ENCODE data around the gene OR2AG2. TPM values are rescaled to one million over a fixed set of nuclear protein-coding genes. Genes with fewer than 3 reads are reported as not detected.

The OR2AG2 gene
- total RNA-seq, 2 experiments from 2014 or later, result not detected

DNA sequence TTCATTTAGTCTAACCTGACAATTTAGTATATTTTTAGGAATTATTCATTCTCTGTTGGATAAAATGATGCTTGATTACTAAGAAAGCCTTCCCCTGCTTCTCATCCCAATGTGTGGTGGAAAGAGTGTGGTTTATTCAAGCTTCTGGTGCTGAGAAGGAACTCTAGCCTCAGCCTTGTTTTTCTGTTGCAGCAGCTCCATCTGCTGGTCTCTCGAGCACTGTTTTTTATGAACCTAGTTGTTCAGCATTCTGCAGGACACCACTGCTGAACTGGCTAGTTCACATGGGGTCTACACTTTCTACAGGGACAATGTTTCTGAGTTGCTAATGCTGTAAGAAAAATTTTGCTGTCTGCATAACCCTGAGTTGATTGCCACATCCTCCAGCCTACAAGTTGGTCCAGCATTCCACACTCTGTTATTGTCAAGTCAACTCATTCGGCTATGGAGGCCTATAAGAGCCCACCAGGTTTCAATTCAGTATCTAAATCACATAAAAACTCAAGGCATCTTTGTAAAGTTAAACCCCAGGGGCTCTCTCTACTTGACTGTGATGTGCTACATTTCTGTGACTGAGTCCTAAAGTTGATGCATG lies 14.3 kb downstream of the OR2AG2 start:
- no peak overlapping the region for H3K4me3 Mint-ChIP-seq
- ChIA-PET POLR2A (no interaction called here), CTCF (interaction anchor here (0.6 to 15.5 kb wide), 31 partner anchors 13 to 636 kb away, joined by 3 to 527 read pairs (median 4); partner anchors contain the start of genes MRPL17 and TPP1)
- intact Hi-C loops (cut with micrococcal nuclease), result loop anchor here (1.0 to 2.0 kb wide), 6 partner anchors 19 to 379 kb away; no protein-coding TSS in a partner anchor
- H3K27me3 Mint-ChIP-seq, result peaks cover 1% of the 10 kb centered on the region
- no peaks in the 10 kb centered on the region for H3K36me3 Mint-ChIP-seq
- peaks cover 6% of the 10 kb centered on the region for H3K4me1 Mint-ChIP-seq (ENCODE audit: low read depth)
- no peak overlapping the region for H3K27ac Mint-ChIP-seq
- no peaks in the 10 kb centered on the region for H3K9me3 Mint-ChIP-seq
- peak; percentile 74 for DNase-seq

DNA sequence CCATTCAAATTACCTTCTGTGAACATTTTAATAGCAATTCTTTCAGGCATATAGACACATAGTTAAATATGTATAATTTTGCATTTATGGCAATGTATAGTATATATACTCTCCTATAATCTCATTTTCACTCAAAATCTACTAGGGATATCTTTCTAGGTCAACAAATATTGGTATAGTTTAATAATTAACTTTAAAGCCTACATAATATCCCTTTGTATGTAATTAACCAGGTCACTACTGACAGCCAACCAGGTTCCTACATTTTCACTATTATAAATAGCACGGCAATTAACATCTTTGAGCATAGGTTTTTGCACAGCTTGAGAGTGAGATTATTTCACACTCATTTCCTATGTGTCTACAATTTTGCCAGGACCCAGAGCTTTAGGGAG lies 15.8 kb downstream of the OR2AG2 start:
- H3K36me3 Mint-ChIP-seq, result no peaks in the 10 kb centered on the region
- no peaks in the 10 kb centered on the region for H3K27me3 Mint-ChIP-seq
- intact Hi-C loops (cut with micrococcal nuclease), result loop anchor here (2.0 kb wide), 2 partner anchors 53 to 377 kb away; no protein-coding TSS in a partner anchor
- no peak for DNase-seq
- H3K27ac Mint-ChIP-seq, result no peak overlapping the region
- H3K4me3 Mint-ChIP-seq, result no peak overlapping the region
- POLR2A ChIA-PET, result interaction anchor here (1.8 kb wide), 1 partner anchor 9 kb away, joined by 10 read pairs; no protein-coding TSS in a partner anchor
- H3K4me1 Mint-ChIP-seq (ENCODE audit: low read depth), result peaks cover 6% of the 10 kb centered on the region
- no peaks in the 10 kb centered on the region for H3K9me3 Mint-ChIP-seq
- CTCF ChIA-PET, result interaction anchor here (0.5 to 15.5 kb wide), 23 partner anchors 9 to 377 kb away, joined by 3 to 527 read pairs (median 6); partner anchors contain the start of genes TAF10 and TPP1

DNA sequence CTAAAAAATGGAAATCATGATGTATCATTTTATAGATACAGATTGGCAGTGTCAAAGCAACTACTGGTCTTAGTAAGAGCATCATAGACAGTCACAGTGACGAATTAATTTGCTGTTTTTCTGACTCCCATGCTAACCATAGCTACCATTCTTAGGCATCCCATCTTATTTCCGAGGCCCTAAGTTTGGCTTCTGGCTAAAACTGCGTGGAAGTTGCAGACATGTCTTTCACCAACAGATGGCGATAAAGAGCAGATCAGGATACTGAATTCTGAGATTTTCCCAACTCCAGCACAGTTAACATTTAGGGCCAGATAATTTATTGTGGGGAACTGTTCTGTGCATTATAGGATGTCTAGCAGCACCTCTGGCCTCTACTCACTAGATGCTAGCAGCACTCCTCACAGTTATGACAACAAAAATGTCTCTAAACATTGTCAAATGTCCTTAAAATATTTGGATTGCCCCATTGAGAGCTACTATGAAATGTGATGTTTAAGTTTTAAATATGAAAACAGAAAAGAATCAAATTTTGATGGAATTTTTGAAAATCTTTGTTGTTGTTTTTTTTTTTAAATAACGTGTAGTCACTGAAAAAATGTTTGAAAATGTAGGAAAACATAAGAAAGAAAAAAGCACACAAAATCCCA lies 16.3 kb downstream of the OR2AG2 start:
- no peak overlapping the region for H3K4me3 Mint-ChIP-seq
- no peaks in the 10 kb centered on the region for H3K27me3 Mint-ChIP-seq
- no peak overlapping the region for H3K27ac Mint-ChIP-seq
- ChIA-PET POLR2A (interaction anchor here (0.5 to 1.8 kb wide), 2 partner anchors 9 to 10 kb away, joined by 3 to 10 read pairs; no protein-coding TSS in a partner anchor), CTCF (interaction anchor here (0.6 to 15.5 kb wide), 34 partner anchors 10 to 794 kb away, joined by 3 to 527 read pairs (median 5); partner anchors contain the start of genes MRPL17, OR2AG2, TAF10 and TPP1)
- peak; percentile 40 for DNase-seq
- H3K36me3 Mint-ChIP-seq, result no peaks in the 10 kb centered on the region
- no peaks in the 10 kb centered on the region for H3K9me3 Mint-ChIP-seq
- H3K4me1 Mint-ChIP-seq (ENCODE audit: low read depth), result peaks cover 6% of the 10 kb centered on the region
- intact Hi-C loops (cut with micrococcal nuclease), result no loop called here

- CTCF ChIA-PET, result interaction anchor here (0.6 to 17.6 kb wide), 7 partner anchors 5 to 216 kb away, joined by 3 to 527 read pairs (median 8); no protein-coding TSS in a partner anchor
- Mint-ChIP-seq H3K27me3 (no peaks in the 10 kb centered on the region), H3K9me3 (no peaks in the 10 kb centered on the region), H3K4me3 (no peak overlapping the region), H3K36me3 (no peaks in the 10 kb centered on the region), H3K27ac (no peak overlapping the region), H3K4me1 (ENCODE audit: low read depth) (peaks cover 25% of the 10 kb centered on the region)
- intact Hi-C loops (cut with micrococcal nuclease), result loop anchor here (2.0 to 5.0 kb wide), 6 partner anchors 14 to 1055 kb away; partner anchors contain the start of genes ARFIP2, CYB5R2, FHIP1B and SMPD1
- no peak for DNase-seq
- POLR2A ChIA-PET, result interaction anchor here (0.9 to 2.8 kb wide), 8 partner anchors 8 to 357 kb away, joined by 3 to 17 read pairs (median 4); partner anchors contain the start of gene MRPL17
Measured at GRCh38 chr11:6747097-6747668, 24.6 kb downstream of the OR2AG2 start.

DNA sequence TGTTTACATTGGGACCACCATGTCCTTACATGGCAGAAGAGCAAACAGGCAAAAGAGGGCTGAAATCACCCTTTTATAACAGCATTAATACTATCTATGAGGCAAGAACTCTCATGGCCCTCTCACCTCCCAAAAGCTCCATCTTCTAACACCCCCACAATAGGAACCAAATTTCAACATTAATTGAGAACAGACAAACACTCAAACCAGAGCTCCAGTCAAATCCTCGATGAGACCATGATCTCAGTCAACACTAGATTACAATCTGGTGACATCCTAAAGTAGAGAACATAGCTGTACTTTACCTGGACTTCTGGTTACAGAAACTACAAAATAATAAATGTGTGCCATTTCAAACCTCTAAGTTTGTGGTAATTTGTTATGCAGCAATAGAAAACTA lies 25.1 kb downstream of the OR2AG2 start:
- H3K36me3 Mint-ChIP-seq, result peaks cover under 1% of the 10 kb centered on the region
- H3K4me3 Mint-ChIP-seq, result no peak overlapping the region
- intact Hi-C loops (cut with micrococcal nuclease), result loop anchor here (1.0 to 5.0 kb wide), 7 partner anchors 8 to 1054 kb away; partner anchors contain the start of genes ARFIP2, CYB5R2, FHIP1B and SMPD1
- H3K27me3 Mint-ChIP-seq, result no peaks in the 10 kb centered on the region
- CTCF ChIA-PET, result interaction anchor here (0.6 to 17.6 kb wide), 9 partner anchors 6 to 368 kb away, joined by 3 to 527 read pairs (median 7); partner anchors contain the start of gene MRPL17
- no peak for DNase-seq
- H3K27ac Mint-ChIP-seq, result no peak overlapping the region
- no peaks in the 10 kb centered on the region for H3K9me3 Mint-ChIP-seq
- POLR2A ChIA-PET, result interaction anchor here (0.9 to 2.8 kb wide), 7 partner anchors 9 to 357 kb away, joined by 3 to 17 read pairs (median 4); partner anchors contain the start of gene MRPL17
- H3K4me1 Mint-ChIP-seq (ENCODE audit: low read depth), result peaks cover 31% of the 10 kb centered on the region

- H3K4me1 Mint-ChIP-seq (ENCODE audit: low read depth), result peaks cover 32% of the 10 kb centered on the region
- no peak overlapping the region for H3K27ac Mint-ChIP-seq
- no peak overlapping the region for H3K4me3 Mint-ChIP-seq
- H3K27me3 Mint-ChIP-seq, result no peaks in the 10 kb centered on the region
- POLR2A ChIA-PET, result interaction anchor here (0.9 to 2.8 kb wide), 8 partner anchors 9 to 1056 kb away, joined by 3 to 17 read pairs (median 4); partner anchors contain the start of genes ARFIP2, MRPL17 and TIMM10B
- peaks cover 1% of the 10 kb centered on the region for H3K36me3 Mint-ChIP-seq
- peak; percentile 52 for DNase-seq
- CTCF ChIA-PET, result interaction anchor here (0.6 to 17.6 kb wide), 9 partner anchors 5 to 367 kb away, joined by 3 to 527 read pairs (median 7); partner anchors contain the start of genes MRPL17 and TPP1
- intact Hi-C loops (cut with micrococcal nuclease), result loop anchor here (1.0 to 5.0 kb wide), 7 partner anchors 8 to 1054 kb away; partner anchors contain the start of genes ARFIP2, CYB5R2, FHIP1B and SMPD1
- H3K9me3 Mint-ChIP-seq, result no peaks in the 10 kb centered on the region
Measured at GRCh38 chr11:6746086-6746618, 25.6 kb downstream of the OR2AG2 start.

DNA sequence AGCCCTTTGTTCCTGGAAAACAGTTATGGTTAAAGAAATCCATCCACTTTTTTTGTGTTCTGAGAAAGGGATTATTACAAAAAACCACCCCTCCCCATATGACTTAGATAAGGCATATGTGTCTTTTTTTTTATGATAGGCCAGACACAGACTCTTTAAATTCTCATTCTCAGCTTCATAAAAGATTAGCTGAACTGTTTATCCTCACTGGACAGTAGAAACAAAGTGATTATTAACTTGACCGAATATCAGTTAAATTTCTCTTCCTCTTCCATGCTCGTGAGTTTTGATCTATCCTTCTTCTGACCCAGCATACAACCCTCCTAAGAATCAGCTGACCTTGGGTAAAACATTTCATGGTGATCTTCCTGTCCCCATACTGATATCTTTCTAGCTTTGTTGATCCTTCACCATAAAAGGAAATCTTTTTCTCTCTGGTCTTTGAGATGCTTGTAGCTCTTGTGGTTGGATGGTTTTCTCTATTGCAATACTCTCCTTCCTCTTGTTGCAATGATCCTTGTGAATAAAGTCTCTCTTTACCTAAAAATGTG lies 26.2 kb downstream of the OR2AG2 start:
- H3K36me3 Mint-ChIP-seq, result peaks cover 3% of the 10 kb centered on the region
- H3K27ac Mint-ChIP-seq, result no peak overlapping the region
- no peaks in the 10 kb centered on the region for H3K27me3 Mint-ChIP-seq
- intact Hi-C loops (cut with micrococcal nuclease), result loop anchor here (1.0 to 5.0 kb wide), 7 partner anchors 7 to 1053 kb away; partner anchors contain the start of genes ARFIP2, CYB5R2, FHIP1B and SMPD1
- peaks cover 36% of the 10 kb centered on the region for H3K4me1 Mint-ChIP-seq (ENCODE audit: low read depth)
- H3K4me3 Mint-ChIP-seq, result no peak overlapping the region
- DNase-seq, result no peak
- no peaks in the 10 kb centered on the region for H3K9me3 Mint-ChIP-seq
- ChIA-PET POLR2A (interaction anchor here (0.7 to 2.8 kb wide), 8 partner anchors 8 to 1055 kb away, joined by 3 to 17 read pairs (median 4); partner anchors contain the start of genes ARFIP2, MRPL17 and TIMM10B), CTCF (interaction anchor here (0.6 to 17.6 kb wide), 10 partner anchors 5 to 366 kb away, joined by 3 to 527 read pairs (median 6); partner anchors contain the start of genes MRPL17 and TPP1)

DNA sequence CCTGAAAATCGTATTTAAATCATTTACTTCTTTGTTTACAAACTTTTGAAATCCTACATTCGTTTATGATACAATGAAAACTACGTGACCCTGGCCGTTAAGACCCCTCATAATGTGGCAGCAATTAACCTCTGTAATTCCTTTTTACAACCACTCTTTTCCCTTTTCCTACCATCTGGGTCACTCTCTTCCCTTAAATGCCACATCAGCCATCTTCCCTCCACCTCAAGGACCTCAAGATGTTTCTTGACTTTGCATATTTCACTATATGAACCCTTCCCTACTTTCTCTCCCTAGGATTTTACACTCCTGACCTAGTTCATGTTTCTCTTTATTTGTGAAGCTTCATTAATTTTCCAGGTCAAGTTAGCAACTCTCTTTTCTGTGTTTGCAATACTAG lies 26.8 kb downstream of the OR2AG2 start:
- ChIA-PET POLR2A (interaction anchor here (0.7 to 2.8 kb wide), 5 partner anchors 8 to 1055 kb away, joined by 3 to 17 read pairs (median 4); partner anchors contain the start of genes ARFIP2, MRPL17 and TIMM10B), CTCF (interaction anchor here (0.6 to 17.6 kb wide), 7 partner anchors 4 to 365 kb away, joined by 3 to 527 read pairs (median 6); partner anchors contain the start of genes MRPL17 and TPP1)
- peaks cover 40% of the 10 kb centered on the region for H3K4me1 Mint-ChIP-seq (ENCODE audit: low read depth)
- H3K27me3 Mint-ChIP-seq, result no peaks in the 10 kb centered on the region
- H3K36me3 Mint-ChIP-seq, result peaks cover 3% of the 10 kb centered on the region
- intact Hi-C loops (cut with micrococcal nuclease), result loop anchor here (5.0 kb wide), 5 partner anchors 263 to 1053 kb away; partner anchors contain the start of genes ARFIP2, CYB5R2, FHIP1B and SMPD1
- H3K4me3 Mint-ChIP-seq, result no peak overlapping the region
- DNase-seq, result no peak
- H3K9me3 Mint-ChIP-seq, result no peaks in the 10 kb centered on the region
- H3K27ac Mint-ChIP-seq, result no peak overlapping the region

DNA sequence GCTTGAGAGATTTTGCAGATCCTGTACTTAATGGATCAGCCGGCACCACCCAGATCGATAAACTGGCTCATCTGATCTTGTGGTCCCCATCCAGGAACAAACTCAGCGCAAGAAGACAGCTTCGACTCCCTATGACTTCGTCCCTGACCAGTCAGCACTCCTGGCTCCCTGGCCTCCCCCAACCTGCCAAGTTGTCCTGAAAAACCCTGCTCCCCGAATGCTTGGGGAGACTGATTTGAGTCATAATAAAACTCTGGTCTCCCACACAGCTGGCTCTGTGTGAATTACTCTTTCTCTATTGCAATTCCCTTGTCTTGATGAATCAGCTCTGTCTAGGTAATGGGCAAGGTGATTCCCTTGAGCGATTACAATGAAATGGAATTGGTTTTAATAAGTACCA lies 29.5 kb downstream of the OR2AG2 start:
- Mint-ChIP-seq H3K27ac (peak overlapping the region; percentile 73), H3K4me1 (ENCODE audit: low read depth) (peaks cover 51% of the 10 kb centered on the region), H3K27me3 (no peaks in the 10 kb centered on the region), H3K4me3 (no peak overlapping the region), H3K9me3 (no peaks in the 10 kb centered on the region), H3K36me3 (peaks cover 3% of the 10 kb centered on the region)
- intact Hi-C loops (cut with micrococcal nuclease), result no loop called here
- ChIA-PET POLR2A (interaction anchor here (1.3 to 1.5 kb wide), 2 partner anchors 8 to 59 kb away, joined by 3 to 4 read pairs; partner anchors contain the start of gene MRPL17), CTCF (interaction anchor here (0.7 to 17.6 kb wide), 3 partner anchors 9 to 130 kb away, joined by 3 to 527 read pairs (median 6); partner anchors contain the start of gene TAF10)
- DNase-seq, result peak; percentile 54

- H3K4me3 Mint-ChIP-seq, result no peak overlapping the region
Measured at GRCh38 chr11:6738590-6738989, 33.2 kb downstream of the OR2AG2 start.

More at GRCh38 chr11:6738590-6738989, 33.2 kb downstream of the OR2AG2 start:
- peak overlapping the region; percentile 53 for H3K27ac Mint-ChIP-seq
- DNase-seq, result no peak
- H3K4me1 Mint-ChIP-seq (ENCODE audit: low read depth), result peaks cover 88% of the 10 kb centered on the region
- ChIA-PET POLR2A (interaction anchor here (2.6 kb wide), 1 partner anchor 8 kb away, joined by 17 read pairs; no protein-coding TSS in a partner anchor), CTCF (interaction anchor here (0.7 to 17.6 kb wide), 13 partner anchors 11 to 359 kb away, joined by 3 to 527 read pairs (median 10); partner anchors contain the start of gene TAF10)
- intact Hi-C loops (cut with micrococcal nuclease), result loop anchor here (1.0 to 10.0 kb wide), 5 partner anchors 8 to 956 kb away; partner anchors contain the start of gene CNGA4
- no peaks in the 10 kb centered on the region for H3K27me3 Mint-ChIP-seq
- H3K36me3 Mint-ChIP-seq, result peaks cover 12% of the 10 kb centered on the region
- H3K9me3 Mint-ChIP-seq, result no peaks in the 10 kb centered on the region
